HepG2 (cell line): ENCODE measurements around the gene ZFP36. TPM values are rescaled to one million over a fixed set of nuclear protein-coding genes. Genes with fewer than 3 reads are reported as not detected.

Source experiments
- BORCS8-MEF2B ChIP-seq: sonication (generic); formaldehyde crosslinking; IDR thresholded peaks from 2 replicates; pipeline ENCODE4 v1.8.0; 2022; ENCODE audit warnings: mild to moderate bottlenecking, missing genetic modification reagents
- GATAD2A ChIP-seq: IDR thresholded peaks from 2 replicates; pipeline ENCODE4 v1.6.1; 2016
- HDAC6 ChIP-seq: fragments of 200-600 bp; sonication (generic); IDR thresholded peaks from 2 replicates; pipeline ENCODE4 v1.7.0; 2017; ENCODE audit warnings: mild to moderate bottlenecking, antibody characterized with exemption, low read length, low read depth
- HMGXB4 ChIP-seq, 2 experiments: sonication (generic) in 1 of 2; formaldehyde crosslinking in 1 of 2; IDR thresholded peaks; 2 replicates each; pipeline versions ENCODE4 v1.4.0 to v1.6.1; 2018 to 2020; ENCODE audit warnings: missing genetic modification reagents in 2 of 2, borderline replicate concordance in 1 of 2, low read depth in 1 of 2, mild to moderate bottlenecking in 1 of 2, missing biosample characterization in 1 of 2
- KIAA2018 ChIP-seq: sonication (generic); formaldehyde crosslinking; IDR thresholded peaks from 2 replicates; pipeline ENCODE4 v1.5.0; 2020; ENCODE audit warnings: mild to moderate bottlenecking, missing genetic modification reagents, borderline replicate concordance
- NR2C2 ChIP-seq: sonication (generic); formaldehyde crosslinking; IDR thresholded peaks from 2 replicates; pipeline ENCODE4 v1.4.0; 2020; ENCODE audit warnings: missing genetic modification reagents, mild to moderate bottlenecking, moderate library complexity, borderline replicate concordance
- PCBP1 ChIP-seq: fragments of 200-400 bp; formaldehyde crosslinking; IDR thresholded peaks from 2 replicates; pipeline ENCODE4 v1.6.1; 2017; ENCODE audit warnings: mild to moderate bottlenecking, low read depth, low read length, borderline replicate concordance
- PHF5A ChIP-seq: IDR thresholded peaks from one replicate; pipeline ENCODE4 v1.6.1; 2018; ENCODE audit warnings: low read depth, missing genetic modification reagents; ENCODE audit not compliant: unreplicated experiment
- RNF219 ChIP-seq: sonication (generic); formaldehyde crosslinking; IDR thresholded peaks from 2 replicates; pipeline ENCODE4 v1.5.0; 2020; ENCODE audit warnings: mild to moderate bottlenecking, missing genetic modification reagents
- TP53 ChIP-seq: sonication (generic); formaldehyde crosslinking; conservative IDR thresholded peaks from 2 replicates; pipeline ENCODE4 v1.4.0; 2020; ENCODE audit warnings: missing genetic modification reagents
- TSC22D2 ChIP-seq: sonication (generic); formaldehyde crosslinking; IDR thresholded peaks from 2 replicates; pipeline ENCODE4 v1.5.1; 2020; ENCODE audit warnings: missing genetic modification reagents, mild to moderate bottlenecking, borderline replicate concordance
- ZNF138 ChIP-seq: sonication (generic); formaldehyde crosslinking; IDR thresholded peaks from 2 replicates; pipeline ENCODE4 v1.5.0; 2020; ENCODE audit warnings: mild to moderate bottlenecking, low read depth, missing genetic modification reagents
- ZNF264 ChIP-seq: sonication (generic); formaldehyde crosslinking; IDR thresholded peaks from 2 replicates; pipeline ENCODE4 v1.4.0; 2020; ENCODE audit warnings: missing genetic modification reagents
- ZNF670 ChIP-seq: sonication (generic); formaldehyde crosslinking; IDR thresholded peaks from 2 replicates; pipeline ENCODE4 v1.8.0; 2022; ENCODE audit warnings: mild to moderate bottlenecking, missing genetic modification reagents, borderline replicate concordance
- ZSCAN21 ChIP-seq: sonication (generic); formaldehyde crosslinking; IDR thresholded peaks from 2 replicates; pipeline ENCODE4 v1.8.0; 2022; ENCODE audit warnings: mild to moderate bottlenecking, missing genetic modification reagents, moderate library complexity, borderline replicate concordance
- polyA plus RNA-seq, 8 experiments: library from polyadenylated mRNA; depleted of rRNA in 3 of 8; stranded (reverse) in 7 of 8; unstranded in 1 of 8; fragments of >200 nt; fragmentation: Illumina TruSeq in 4 of 8; extraction: Trizol in 4 of 8; gene quantifications; 2 replicates each; pipeline versions ENCODE4 v1.2.1 to v1.2.3, GENCODE V29; 2011 to 2016; ENCODE audit warnings: low read depth in 4 of 8, missing spikeins in 1 of 8, mixed read lengths in 1 of 8; ENCODE audit not compliant: insufficient read depth in 1 of 8
- total RNA-seq, 5 experiments: library from RNA; depleted of rRNA; stranded (reverse); fragments of >200 nt; fragmentation: Illumina TruSeq; extraction: Trizol; gene quantifications; 2 replicates each; pipeline ENCODE4 v1.2.3, GENCODE V29; 2016; ENCODE audit warnings: low read depth in 1 of 5

ZFP36 gene
- total and polyA plus RNA-seq, 2 of the 13 experiments (the other 11 are each of a cell fraction or from before 2014, with no cell fraction given): 1.4 to 1.7 TPM

- TF ChIP-seq KIAA2018 (CRISPR knock-in tag) (no peak), ZNF670 (CRISPR knock-in tag) (peak; percentile 25; the same call in 1 of the 2 replicates), HMGXB4 (CRISPR knock-in tag; IDR thresholded peaks at IDR 0.05; ENCODE audit: borderline replicate concordance in 1 of 2, low read depth in 1 of 2) (peak in 1 of 2 experiments; percentile 26; a peak in 1 of 4 replicates), NR2C2 (CRISPR knock-in tag) (0 out of 2 replicates have a peak, but pooled peaks have one; percentile 22), GATAD2A (CRISPR knock-in tag) (peak; percentile 31; the same call in 1 of the 2 replicates), RNF219 (CRISPR knock-in tag) (0 out of 2 replicates have a peak, but pooled peaks have one; percentile 37), ZSCAN21 (peak; percentile 26; the same call in 1 of the 2 replicates), PHF5A (no peak), ZNF138 (CRISPR knock-in tag) (no peak), HDAC6 (no peak), BORCS8-MEF2B (0 out of 2 replicates have a peak, but pooled peaks have one; percentile 43), PCBP1 (no peak), ZNF264 (CRISPR knock-in tag) (0 out of 2 replicates have a peak, but pooled peaks have one; percentile 28), TSC22D2 (CRISPR knock-in tag) (peak; percentile 15; the same call in 1 of the 2 replicates), TP53 (CRISPR knock-in tag) (0 out of 2 replicates have a peak, but pooled peaks have one; percentile 6)
Measured at GRCh38 chr19:39409208-39410016, 2.8 kb downstream of the ZFP36 start (continued).
